GM23338 (cell line): ENCODE data around the gene ZFYVE28. TPM values are rescaled to one million over a fixed set of nuclear protein-coding genes. Genes with fewer than 3 reads are reported as not detected.

ENCODE experiments used
- ATAC-seq: fragments of 200-7000 bp; cut with Tn5 transposase; 3 replicates; pipeline ENCODE4 v1.9.1; 2020
- DNase-seq: peaks from one replicate; pipeline ENCODE4 v3.0.0-alpha.2; 2015; ENCODE audit warnings: low spot score
- H2AFZ ChIP-seq: fragments of 200-600 bp; sonication (generic); 2 replicates; pipeline ENCODE4 v1.8.0; 2016; ENCODE audit warnings: antibody characterized with exemption, mild to moderate bottlenecking, moderate library complexity
- H3F3A ChIP-seq: fragments of 200-600 bp; sonication (generic); replicated peaks from 2 replicates; pipeline ENCODE4 v1.8.0; 2017; ENCODE audit warnings: antibody characterized with exemption, mixed run types, low read depth
- H3K27ac ChIP-seq: fragments of 200-600 bp; sonication (generic); 2 replicates; pipeline ENCODE4 v1.6.1; 2016; ENCODE audit warnings: low read depth
- H3K27me3 ChIP-seq: fragments of 200-600 bp; sonication (generic); 2 replicates; pipeline ENCODE4 v1.8.0; 2016; ENCODE audit warnings: mild to moderate bottlenecking, mixed run types, moderate library complexity; ENCODE audit not compliant: insufficient read depth
- H3K36me3 ChIP-seq: fragments of 200-600 bp; sonication (generic); 2 replicates; pipeline ENCODE4 v1.8.0; 2016; ENCODE audit warnings: mild to moderate bottlenecking; ENCODE audit not compliant: insufficient read depth
- H3K4me1 ChIP-seq: fragments of 200-600 bp; sonication (generic); 2 replicates; pipeline ENCODE4 v1.8.0; 2016; ENCODE audit warnings: mild to moderate bottlenecking, moderate library complexity; ENCODE audit not compliant: insufficient read depth
- H3K4me2 ChIP-seq: fragments of 200-600 bp; sonication (generic); 2 replicates; pipeline ENCODE4 v1.7.1; 2017; ENCODE audit warnings: mixed run types
- H3K4me3 ChIP-seq: fragments of 200-600 bp; sonication (generic); 2 replicates; pipeline ENCODE4 v1.6.1; 2016; ENCODE audit warnings: mixed run types
- H3K79me2 ChIP-seq: fragments of 200-600 bp; sonication (generic); replicated peaks from 2 replicates; pipeline ENCODE4 v1.8.0; 2017; ENCODE audit warnings: mild to moderate bottlenecking; ENCODE audit not compliant: insufficient read depth
- H3K9me2 ChIP-seq: fragments of 200-600 bp; sonication (generic); 2 replicates; pipeline ENCODE4 v1.8.0; 2017; ENCODE audit not compliant: insufficient read depth
- H4K20me1 ChIP-seq: fragments of 200-600 bp; sonication (generic); replicated peaks from 2 replicates; pipeline ENCODE4 v1.8.0; 2017; ENCODE audit warnings: mild to moderate bottlenecking; ENCODE audit not compliant: insufficient read depth
- H3K27ac Mint-ChIP-seq: 2 replicates; pipeline ENCODE4 v1.8.0; 2020; ENCODE audit warnings: inconsistent platforms, mild to moderate bottlenecking, moderate library complexity, mixed read lengths
- H3K27me3 Mint-ChIP-seq: 3 replicates; pipeline ENCODE4 v1.8.0; 2022; ENCODE audit warnings: low read depth, mild to moderate bottlenecking, moderate library complexity, mixed read lengths, inconsistent platforms; ENCODE audit not compliant: insufficient read depth, poor library complexity
- H3K36me3 Mint-ChIP-seq: 3 replicates; pipeline ENCODE4 v1.8.0; 2021; ENCODE audit warnings: low read depth, mild to moderate bottlenecking, inconsistent platforms, moderate library complexity, mixed read lengths
- H3K4me1 Mint-ChIP-seq: 3 replicates; pipeline ENCODE4 v1.8.0; 2020; ENCODE audit warnings: mild to moderate bottlenecking, inconsistent platforms, mixed read lengths
- H3K4me3 Mint-ChIP-seq: 3 replicates; pipeline ENCODE4 v1.8.0; 2021; ENCODE audit warnings: moderate library complexity, mild to moderate bottlenecking, inconsistent platforms, mixed read lengths
- H3K9me3 Mint-ChIP-seq: 3 replicates; pipeline ENCODE4 v1.8.0; 2020; ENCODE audit warnings: moderate library complexity, mild to moderate bottlenecking, inconsistent platforms, mixed read lengths
- CTCF ChIP-seq, 2 experiments: fragments of 200-600 bp in 1 of 2; sonication (generic) in 1 of 2; conservative IDR thresholded peaks; 2 replicates each; pipeline versions ENCODE4 v1.5.1 to v1.6.1; 2016 to 2017; ENCODE audit warnings: antibody characterized with exemption in 2 of 2, low read depth in 2 of 2, mild to moderate bottlenecking in 2 of 2, moderate library complexity in 1 of 2
- EZH2 ChIP-seq: fragments of 200-600 bp; sonication (generic); IDR thresholded peaks from one replicate; pipeline ENCODE4 v1.8.0; 2017; ENCODE audit warnings: antibody characterized with exemption, mild to moderate bottlenecking, low read depth; ENCODE audit not compliant: unreplicated experiment
- NANOG ChIP-seq: IDR thresholded peaks from 2 replicates; pipeline ENCODE4 v1.6.1; 2016; ENCODE audit warnings: antibody characterized with exemption, borderline replicate concordance
- POLR2AphosphoS5 ChIP-seq: IDR thresholded peaks from 2 replicates; pipeline ENCODE4 v1.6.1; 2016; ENCODE audit warnings: antibody characterized with exemption, low read depth
- REST ChIP-seq: IDR thresholded peaks from one replicate; pipeline ENCODE4 v1.6.1; 2018; ENCODE audit warnings: antibody characterized with exemption; ENCODE audit not compliant: unreplicated experiment
- STAT1 ChIP-seq: IDR thresholded peaks from one replicate; pipeline ENCODE4 v1.6.1; 2016; ENCODE audit warnings: antibody characterized with exemption; ENCODE audit not compliant: unreplicated experiment
- ZNF462 ChIP-seq: fragments of 250-450 bp; sonication (Bioruptor Pico); IDR thresholded peaks from 2 replicates; pipeline ENCODE4 v1.5.0; 2020; ENCODE audit warnings: mild to moderate bottlenecking, moderate library complexity
- polyA plus RNA-seq: library from polyadenylated mRNA; unstranded; fragments of >200 nt; fragmentation: Nextera tagmentation; extraction: Ambion mirVana; gene quantifications from 2 replicates; pipeline ENCODE4 v1.2.1, GENCODE V29; 2016
- total RNA-seq: library from RNA; depleted of rRNA; stranded (reverse); fragments of >200 nt; shearing (Covaris generic); gene quantifications from 2 replicates; pipeline ENCODE4 v1.2.3, GENCODE V29; 2014

Gene ZFYVE28
- total and polyA plus RNA-seq, 2 experiments from 2014 or later = 2.6 to 4.6 TPM

GRCh38 chr4:2367626-2368025 is 50.8 kb downstream of the ZFYVE28 start:
- ATAC-seq (no peak), DNase-seq (no peak)
- no peak overlapping the region for H3K27ac ChIP-seq
- Mint-ChIP-seq H3K27me3 (peaks cover 8% of the 10 kb centered on the region), H3K4me1 (no peaks in the 10 kb centered on the region; the same call in 2 of the 3 replicates), H3K36me3 (no peaks in the 10 kb centered on the region; the same call in 2 of the 3 replicates), H3K4me3 (no peak overlapping the region), H3K27ac (no peak overlapping the region), H3K9me3 (peaks cover 8% of the 10 kb centered on the region)
- H3K4me1 ChIP-seq = no peaks in the 10 kb centered on the region
- H4K20me1 ChIP-seq = no peaks in the 10 kb centered on the region
- H3F3A ChIP-seq = no peaks in the 10 kb centered on the region
- no peak overlapping the region for H3K4me2 ChIP-seq
- no peaks in the 10 kb centered on the region for H3K9me2 ChIP-seq
- TF ChIP-seq EZH2 = no peak
- no peak for TF ChIP-seq NANOG
- TF ChIP-seq ZNF462 = no peak
- no peak for TF ChIP-seq POLR2AphosphoS5
- TF ChIP-seq CTCF (conservative IDR thresholded peaks at IDR 0.05; ENCODE audit: low read depth in 2 of 2) = no peak
- no peak for TF ChIP-seq STAT1
- no peak for TF ChIP-seq REST
- no peak overlapping the region for H2AFZ ChIP-seq
- no peaks in the 10 kb centered on the region for H3K27me3 ChIP-seq
- H3K79me2 ChIP-seq = no peaks in the 10 kb centered on the region
- no peak overlapping the region for H3K4me3 ChIP-seq
- H3K36me3 ChIP-seq = no peaks in the 10 kb centered on the region
